Prostate gland (tissue), 2 donors: ENCODE results near the gene CCNL2.

Experiments used
- POLR2A ChIP-seq: fragments of 450-650 bp; IDR thresholded peaks from one replicate; pipeline ENCODE4 v1.6.1; 2016; ENCODE audit warnings: antibody characterized with exemption, mild to moderate bottlenecking
- TF ChIP-seq, protein P1 (sequence below), 4 experiments: fragments of 200-600 bp in 2 of 4; fragments of 450-650 bp in 2 of 4; sonication (generic) in 2 of 4; IDR thresholded peaks; 1 replicate in 3 of 4; 2 replicates in 1 of 4; pipeline ENCODE4 v1.5.1; 2016 to 2019; ENCODE audit warnings: antibody characterized with exemption in 4 of 4, mild to moderate bottlenecking in 2 of 4, moderate library complexity in 2 of 4

- TF ChIP-seq, protein P1, sequence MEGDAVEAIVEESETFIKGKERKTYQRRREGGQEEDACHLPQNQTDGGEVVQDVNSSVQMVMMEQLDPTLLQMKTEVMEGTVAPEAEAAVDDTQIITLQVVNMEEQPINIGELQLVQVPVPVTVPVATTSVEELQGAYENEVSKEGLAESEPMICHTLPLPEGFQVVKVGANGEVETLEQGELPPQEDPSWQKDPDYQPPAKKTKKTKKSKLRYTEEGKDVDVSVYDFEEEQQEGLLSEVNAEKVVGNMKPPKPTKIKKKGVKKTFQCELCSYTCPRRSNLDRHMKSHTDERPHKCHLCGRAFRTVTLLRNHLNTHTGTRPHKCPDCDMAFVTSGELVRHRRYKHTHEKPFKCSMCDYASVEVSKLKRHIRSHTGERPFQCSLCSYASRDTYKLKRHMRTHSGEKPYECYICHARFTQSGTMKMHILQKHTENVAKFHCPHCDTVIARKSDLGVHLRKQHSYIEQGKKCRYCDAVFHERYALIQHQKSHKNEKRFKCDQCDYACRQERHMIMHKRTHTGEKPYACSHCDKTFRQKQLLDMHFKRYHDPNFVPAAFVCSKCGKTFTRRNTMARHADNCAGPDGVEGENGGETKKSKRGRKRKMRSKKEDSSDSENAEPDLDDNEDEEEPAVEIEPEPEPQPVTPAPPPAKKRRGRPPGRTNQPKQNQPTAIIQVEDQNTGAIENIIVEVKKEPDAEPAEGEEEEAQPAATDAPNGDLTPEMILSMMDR (IDR thresholded peaks at IDR 0.05), result no peak
- no peak for TF ChIP-seq POLR2A
Measured at GRCh38 chr1:1353389-1354151, 45.6 kb downstream of the CCNL2 start.
